ENCODE results near the gene HSD17B11. TPM values are rescaled to one million over a fixed set of nuclear protein-coding genes. Genes with fewer than 3 reads are reported as not detected.

HSD17B11 gene
- total RNA-seq, 1 experiment from 2014 or later = 8.8 TPM

GRCh38 chr4:87423317-87424098 lies 32.5 kb upstream of the HSD17B11 start:
- peak overlapping the region; percentile 86 for H3K4me2 ChIP-seq (ENCODE audit: insufficient read depth, insufficient read length, low read length)
- H3K23me2 ChIP-seq (ENCODE audit: insufficient read length, low read depth, low read length, poor library complexity, severe bottlenecking) = peaks cover 4% of the 10 kb centered on the region
- H4K20me1 ChIP-seq (ENCODE audit: control insufficient read depth, insufficient read depth, insufficient read length) = no peaks in the 10 kb centered on the region
- peaks cover 9% of the 10 kb centered on the region; the same call in 1 of the 2 replicates for H3K79me2 ChIP-seq (ENCODE audit: insufficient read depth, low read length)
- Mint-ChIP-seq H3K4me1 (peaks cover 40 to 43% of the 10 kb centered on the region in 2 experiments), H3K36me3 (ENCODE audit: insufficient read depth in 1 of 3, low read depth in 3 of 3) (peaks cover under 1 to 3% (median 3%) of the 10 kb centered on the region in 3 experiments; a peak in 3 of 7 replicates), H3K4me3 (peak overlapping the region; percentile 97 to 98), H3K27ac (peak overlapping the region in 2 of 3 experiments; percentile 49 to 100; a peak in 5 of 7 replicates), H3K27me3 (ENCODE audit: low read depth) (0 out of 2 replicates have a peak, but pooled peaks cover 3% of the 10 kb centered on the region), H3K9me3 (peaks cover 3 to 5% of the 10 kb centered on the region in 2 experiments)
- no CpG with 5 or more reads among the region's 3 CpGs for WGBS (ENCODE audit: extremely low coverage, insufficient read length, low lambda C conversion rate)
- DNase-seq = no peak
- H3K14ac ChIP-seq (ENCODE audit: insufficient read depth, low read length) = no peak overlapping the region
- H3K27me3 ChIP-seq (ENCODE audit: insufficient read depth, low read length) = no peaks in the 10 kb centered on the region
- no peak overlapping the region for H2BK5ac ChIP-seq (ENCODE audit: insufficient read length, low read length)
- no peak overlapping the region for H3K23ac ChIP-seq (ENCODE audit: insufficient read length, low read depth, low read length)
- H4K5ac ChIP-seq (ENCODE audit: insufficient read length, low read depth, low read length) = no peak overlapping the region
- H2BK12ac ChIP-seq (ENCODE audit: insufficient read length, low read depth, low read length) = no peak overlapping the region
- TF ChIP-seq CTCF (conservative IDR thresholded peaks at IDR 0.05) = no peak
- no peak overlapping the region for H3K18ac ChIP-seq (ENCODE audit: insufficient read length, low read depth, low read length)
- no peak overlapping the region for H3T11ph ChIP-seq (ENCODE audit: low read length)
- H3K9ac ChIP-seq (ENCODE audit: extremely low read depth, insufficient read length, low read length) = peak overlapping the region; percentile 88
- no peak overlapping the region for H3K56ac ChIP-seq (ENCODE audit: insufficient read length, low read depth, low read length)
- H3K27ac ChIP-seq (ENCODE audit: insufficient read length, low read depth, low read length) = no peak overlapping the region
- peaks cover 3% of the 10 kb centered on the region for H3K79me1 ChIP-seq (ENCODE audit: insufficient read depth, low read depth, low read length, poor library complexity, severe bottlenecking)
- no peak overlapping the region for H2BK20ac ChIP-seq (ENCODE audit: low read depth, low read length, poor library complexity, severe bottlenecking)
- no peak overlapping the region for H2AFZ ChIP-seq (ENCODE audit: low read length)
- H3K9me3 ChIP-seq (ENCODE audit: control insufficient read depth, low read depth, low read length) = no peaks in the 10 kb centered on the region
- no peak overlapping the region for H2BK15ac ChIP-seq (ENCODE audit: low read depth, low read length)
- H4K8ac ChIP-seq (replicated peaks; ENCODE audit: insufficient read length, low read depth, low read length) = no peak overlapping the region
- H3K4me1 ChIP-seq (ENCODE audit: insufficient read depth, low read length) = no peaks in the 10 kb centered on the region
- no peak overlapping the region for H4K91ac ChIP-seq (ENCODE audit: insufficient read length, low read depth, low read length)
- H2BK120ac ChIP-seq (ENCODE audit: low read depth, low read length, poor library complexity, severe bottlenecking) = no peak overlapping the region
- no peak overlapping the region for H2AK5ac ChIP-seq (ENCODE audit: insufficient read length, low read length)
- no peak overlapping the region for H3K4ac ChIP-seq (ENCODE audit: low read depth, low read length)

Measured in H9 (cell line).